Right renal pelvis (tissue), 4 donors: ENCODE data around the gene RRBP1. TPM values are rescaled to one million over a fixed set of nuclear protein-coding genes. Genes with fewer than 3 reads are reported as not detected.
A peak's percentile ranks its signal among the peaks of the same experiment; 100 is the strongest.

Experiments
- DNase-seq, 4 donors: peaks; one replicate each; pipeline ENCODE4 v3.0.0-alpha.2; 2013; ENCODE audit warnings: low read depth in 4 of 4, low spot score in 3 of 4, missing footprints in 1 of 4
- polyA plus RNA-seq, 4 donors: library from polyadenylated mRNA; unstranded; fragments of 120-200 nt; gene quantifications; one replicate each; pipeline ENCODE4 v1.2.1, GENCODE V29; 2013; ENCODE audit not compliant: insufficient read length in 4 of 4

The RRBP1 gene
- polyA plus RNA-seq, 4 donors: 126 to 140 (median 132) TPM

DNA sequence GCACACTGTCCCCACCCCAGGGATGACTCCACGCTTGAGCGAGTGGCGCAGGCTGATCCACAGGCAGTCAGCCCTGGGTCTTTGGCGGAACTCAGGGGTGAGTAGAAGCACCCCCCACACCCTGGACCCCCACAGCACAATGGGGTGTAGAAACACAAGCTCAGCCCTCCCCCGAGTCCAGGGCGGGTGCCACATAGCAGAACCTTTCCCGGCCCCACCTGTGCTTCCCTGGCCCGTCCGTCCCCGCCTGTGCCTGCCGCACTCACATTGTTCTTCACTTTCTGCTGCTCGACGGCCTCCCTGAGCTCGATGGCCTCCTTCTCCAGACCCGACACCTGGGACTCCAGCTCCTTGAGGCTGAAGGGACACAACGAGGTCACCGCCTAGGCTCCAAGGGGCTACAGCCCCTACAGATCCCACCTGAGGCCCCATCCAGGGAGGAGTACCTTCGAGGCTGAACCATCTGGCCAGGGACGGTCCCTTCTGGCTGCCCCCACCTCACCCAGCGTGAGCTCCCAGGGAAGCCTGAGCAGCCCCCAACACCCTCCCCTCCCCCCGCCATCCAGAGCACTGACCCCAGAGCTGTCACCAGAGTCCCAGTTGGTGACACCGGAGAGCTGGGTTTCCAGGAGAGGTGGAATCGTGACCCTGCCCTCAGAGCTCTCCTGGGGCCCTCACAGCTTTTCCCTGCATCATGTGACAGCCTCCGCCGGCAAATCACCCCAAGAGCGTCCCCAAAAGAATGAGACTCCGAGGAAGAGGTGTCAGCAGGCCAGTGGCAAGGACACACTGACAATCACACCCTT is 56.6 kb downstream of the RRBP1 start:
- DNase-seq: no peak

GRCh38 chr20:17624551-17625245 is 57.3 kb downstream of the RRBP1 start:
- no peak for DNase-seq

DNA sequence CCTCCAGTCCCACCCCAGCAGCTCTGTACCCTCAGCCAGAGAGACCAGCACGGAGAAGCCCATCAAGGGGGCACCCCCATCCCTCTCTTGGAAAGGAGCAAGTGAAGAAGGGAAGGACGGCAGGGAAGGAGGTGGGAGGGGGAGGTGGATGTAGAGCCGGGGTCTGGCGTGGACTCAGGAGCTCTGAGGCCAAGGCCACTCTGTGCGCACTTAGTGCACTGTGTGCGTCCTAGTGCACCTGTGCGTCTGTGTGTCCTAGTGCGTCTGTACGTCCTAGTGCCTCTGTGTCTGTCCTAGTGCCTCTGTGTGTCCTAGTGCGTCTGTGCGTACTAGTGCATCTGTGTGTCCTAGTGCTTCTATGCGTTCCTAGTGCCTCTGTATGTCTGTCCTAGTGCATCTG is 58.0 kb downstream of the RRBP1 start:
- DNase-seq: no peak

- DNase-seq: no peak
These were observed 59.1 kb downstream of the RRBP1 start for GRCh38 chr20:17622851-17623508.

DNA sequence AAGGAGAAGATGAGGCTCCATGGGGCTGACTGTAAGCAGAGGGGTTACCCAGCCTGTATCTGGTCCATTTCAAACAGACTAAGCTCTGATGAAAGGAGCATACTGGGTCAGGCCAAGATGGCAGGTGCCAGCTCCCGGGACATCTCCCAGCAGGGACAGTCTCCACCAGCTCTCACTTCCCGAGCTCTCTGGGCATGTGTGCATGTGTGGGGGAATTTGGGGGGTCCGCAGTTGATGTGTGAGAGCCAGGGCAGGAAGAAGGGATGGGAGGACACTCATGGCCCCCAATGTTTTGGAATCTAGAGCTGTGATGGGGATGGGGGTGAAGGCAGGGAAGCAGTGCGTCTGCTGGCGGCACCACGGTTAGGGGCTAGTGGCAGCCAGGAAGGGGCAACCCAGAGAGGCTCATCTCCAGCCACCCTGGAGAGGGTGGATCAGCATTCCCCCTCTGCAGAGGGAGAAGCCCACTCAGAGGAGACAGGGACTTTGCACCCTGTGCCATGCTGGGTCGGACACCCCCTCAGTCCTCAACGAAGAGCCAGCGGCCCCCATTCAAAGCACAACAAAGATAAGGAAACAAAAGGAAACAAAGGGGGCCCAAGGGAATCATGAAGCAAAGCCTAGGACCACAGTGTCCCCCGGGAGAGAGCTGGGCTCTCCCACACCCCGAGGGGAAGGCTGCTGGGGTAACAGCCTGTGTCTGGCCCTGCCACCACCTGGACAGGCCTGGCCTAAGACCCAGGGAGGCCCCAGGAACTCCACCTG is 59.8 kb downstream of the RRBP1 start:
- DNase-seq: no peak

DNA sequence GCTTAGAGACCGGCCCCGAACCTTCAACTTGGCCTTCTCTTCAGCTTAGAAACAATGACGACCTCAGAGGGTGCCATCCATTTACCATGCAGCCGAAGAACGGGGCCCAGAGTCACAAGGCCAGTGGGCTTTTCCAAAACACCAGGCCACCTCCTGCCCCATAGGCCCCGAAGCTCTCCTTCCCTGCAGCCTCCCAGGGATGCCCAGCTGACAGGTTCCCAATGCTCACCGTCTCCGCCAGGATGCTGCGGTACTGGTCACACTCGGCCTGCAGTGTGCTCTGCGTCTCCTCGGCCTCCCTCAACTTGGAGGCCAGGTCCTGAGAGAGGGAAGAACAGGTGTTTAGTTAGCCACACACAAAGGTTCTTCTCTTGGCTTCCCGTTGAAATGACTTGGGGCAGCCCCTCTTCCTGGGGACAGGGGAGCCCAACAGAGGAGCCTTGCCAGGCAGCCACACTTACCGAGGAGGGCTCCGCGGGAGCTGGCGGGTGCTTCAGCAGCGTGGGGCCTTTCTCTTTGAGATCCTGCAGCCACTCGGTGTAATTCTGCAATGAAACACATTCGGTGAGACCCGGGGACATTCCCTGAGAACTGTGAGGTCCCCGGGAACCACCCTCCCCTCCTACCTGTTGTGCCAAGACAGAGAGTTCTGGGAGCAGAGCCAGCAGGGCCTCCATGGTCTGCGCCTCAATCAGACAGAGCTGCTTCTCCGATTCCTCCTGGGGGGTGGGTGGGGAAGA is 60.6 kb downstream of the RRBP1 start:
- no peak for DNase-seq

- no peak for DNase-seq
These were observed 61.4 kb downstream of the RRBP1 start for GRCh38 chr20:17620371-17621228.

DNA sequence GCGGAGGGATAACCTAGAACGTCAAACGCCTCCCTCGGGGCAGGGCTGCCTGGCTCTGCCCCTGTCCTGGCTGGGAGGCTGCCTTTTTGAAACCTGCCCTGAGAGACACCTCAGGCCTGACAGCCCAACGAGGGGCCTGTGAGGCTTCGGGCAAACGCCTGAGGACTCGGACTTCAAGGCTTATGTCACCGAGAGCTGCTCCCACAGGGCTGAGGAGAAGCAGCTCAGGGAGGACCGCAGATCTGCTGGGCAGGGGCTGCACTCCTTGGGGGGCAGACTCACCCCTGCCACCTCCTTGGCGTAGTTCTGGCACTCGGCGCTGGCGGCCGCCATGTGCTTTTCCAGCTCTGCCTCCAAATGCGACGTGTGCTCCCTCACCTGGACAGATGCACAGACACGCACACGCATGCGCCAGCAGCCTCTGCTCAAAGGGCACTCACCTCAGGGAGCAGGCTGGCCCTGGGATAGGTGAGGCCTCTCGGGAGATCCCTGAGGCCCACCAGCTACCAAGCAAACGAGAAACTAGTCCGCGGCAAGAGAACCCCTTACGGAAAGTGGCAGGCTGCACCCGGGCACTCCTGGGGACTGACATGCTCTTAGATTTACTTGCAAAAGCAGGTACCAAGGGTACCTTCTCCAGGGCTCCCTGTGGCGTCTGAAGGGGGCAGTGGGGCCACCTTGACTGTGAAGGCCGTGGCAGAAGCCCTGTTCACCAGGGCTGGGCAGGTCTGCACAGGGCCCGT is 62.5 kb downstream of the RRBP1 start:
- no peak for DNase-seq

GRCh38 chr20:17618673-17619013 is 63.4 kb downstream of the RRBP1 start:
- no peak for DNase-seq

DNA sequence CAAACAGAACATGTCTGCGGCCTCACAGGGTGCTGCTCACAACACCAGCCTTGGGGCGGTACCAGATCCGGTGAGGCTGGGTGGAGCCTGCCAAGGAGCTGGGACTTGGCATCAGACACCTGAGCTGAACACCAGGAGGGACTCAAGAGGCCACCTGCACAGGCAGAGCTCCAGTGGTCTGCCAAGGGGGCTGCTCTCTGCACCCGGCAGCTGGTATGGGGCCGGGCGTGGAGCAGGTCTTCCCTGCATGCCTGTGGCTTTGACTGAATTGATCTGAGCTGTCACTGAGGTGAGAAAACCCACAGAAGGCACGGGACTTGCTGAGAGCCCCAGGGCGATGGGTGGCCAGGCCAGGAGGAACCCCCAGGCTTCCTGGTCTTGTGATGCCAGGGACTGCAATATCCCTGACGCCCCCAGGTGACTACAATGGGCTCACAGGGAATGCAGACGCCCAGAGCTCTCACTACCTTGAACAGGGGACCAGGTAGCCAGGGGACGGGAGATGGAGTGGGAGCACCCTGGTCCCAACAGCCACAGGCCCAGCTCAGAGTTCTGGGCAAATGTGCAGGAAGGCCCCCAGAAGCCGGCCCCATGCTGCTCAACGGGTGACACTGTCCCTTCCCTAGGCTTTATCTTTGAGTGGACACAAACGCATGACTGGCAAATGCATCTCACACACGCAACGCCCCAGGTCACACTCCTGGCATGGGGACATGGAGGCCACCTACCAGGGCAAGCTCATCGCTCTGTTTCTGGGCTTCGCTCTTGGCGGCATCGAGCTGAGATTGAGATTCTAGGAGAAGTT is 64.0 kb downstream of the RRBP1 start:
- DNase-seq: no peak

DNA sequence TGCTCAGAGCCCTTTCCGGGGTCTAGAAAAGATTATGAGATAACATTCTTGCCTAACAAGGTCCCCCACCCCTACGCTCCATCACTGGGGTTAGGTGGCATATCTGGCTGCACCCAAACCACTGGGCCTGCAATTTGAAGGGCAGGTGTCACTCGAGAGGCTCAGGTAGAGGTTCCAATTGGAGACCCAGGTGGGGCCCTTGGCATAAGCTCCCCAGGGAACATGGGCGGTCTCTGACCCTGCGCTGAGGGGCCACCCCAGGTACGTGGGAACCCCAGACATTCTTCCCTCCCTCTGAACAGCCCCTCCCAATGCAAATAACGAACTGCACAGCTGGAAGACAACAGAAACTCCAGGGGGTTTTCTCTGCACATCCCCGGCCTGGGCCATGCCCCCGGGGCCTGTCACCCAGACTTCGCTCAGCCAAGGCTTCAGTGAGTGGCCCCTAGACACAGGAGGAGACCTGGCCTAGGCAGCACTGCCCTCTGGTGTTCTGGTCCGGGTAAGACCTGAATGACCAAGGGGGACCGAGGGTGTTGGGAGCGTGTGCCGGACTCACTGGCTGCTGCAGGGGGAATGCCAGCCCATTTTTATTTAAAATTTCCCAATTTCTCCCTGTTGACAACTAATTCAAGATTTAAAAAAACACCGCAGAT is 64.7 kb downstream of the RRBP1 start:
- DNase-seq: peak in 1 of 4 donors; percentile 43

GRCh38 chr20:17616480-17617211 is 65.4 kb downstream of the RRBP1 start:
- DNase-seq: no peak

GRCh38 chr20:17615645-17616479 is 66.2 kb downstream of the RRBP1 start:
- no peak for DNase-seq

DNA sequence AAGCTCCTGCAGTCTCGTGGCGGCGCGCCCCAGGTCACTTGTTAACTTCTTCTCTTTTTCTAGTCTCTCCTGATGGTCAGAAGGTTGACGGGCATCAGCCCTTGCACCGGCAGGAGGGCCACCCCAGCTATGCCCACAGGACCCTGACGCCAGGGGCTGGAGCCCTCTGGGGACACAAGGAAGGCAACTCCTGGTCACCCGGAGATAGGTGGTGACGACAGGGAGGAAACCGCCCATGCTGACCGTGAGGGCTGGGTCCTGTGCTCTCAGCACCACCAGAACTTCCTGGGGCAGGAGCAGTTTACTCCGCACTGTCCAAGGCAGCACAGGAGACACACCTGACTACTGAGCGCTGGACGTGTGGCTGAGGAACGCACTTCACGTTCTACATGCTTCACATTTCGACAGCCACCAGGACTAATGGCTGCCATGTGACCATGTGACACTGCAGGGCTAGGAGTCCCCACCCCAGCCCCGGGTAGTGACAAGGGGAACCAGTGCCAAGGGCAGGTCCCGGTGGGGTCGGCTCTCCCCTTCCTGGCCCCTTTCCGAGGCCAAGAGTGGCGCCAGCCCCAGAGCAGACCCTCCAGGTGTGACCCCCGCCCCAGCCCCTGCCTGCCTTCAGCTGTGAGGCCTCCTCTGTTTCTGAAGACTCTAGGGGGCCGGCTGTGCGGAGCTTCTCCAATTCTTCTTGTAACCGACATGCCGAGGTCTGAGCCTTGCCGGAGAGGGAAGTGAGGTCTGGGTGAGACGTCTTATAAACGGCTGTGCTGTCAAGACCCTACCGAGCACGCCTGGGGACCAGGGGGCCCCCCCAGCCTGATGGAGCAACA is 67.0 kb downstream of the RRBP1 start:
- no peak for DNase-seq
